ENCODE results near the gene GMPS.

DNA sequence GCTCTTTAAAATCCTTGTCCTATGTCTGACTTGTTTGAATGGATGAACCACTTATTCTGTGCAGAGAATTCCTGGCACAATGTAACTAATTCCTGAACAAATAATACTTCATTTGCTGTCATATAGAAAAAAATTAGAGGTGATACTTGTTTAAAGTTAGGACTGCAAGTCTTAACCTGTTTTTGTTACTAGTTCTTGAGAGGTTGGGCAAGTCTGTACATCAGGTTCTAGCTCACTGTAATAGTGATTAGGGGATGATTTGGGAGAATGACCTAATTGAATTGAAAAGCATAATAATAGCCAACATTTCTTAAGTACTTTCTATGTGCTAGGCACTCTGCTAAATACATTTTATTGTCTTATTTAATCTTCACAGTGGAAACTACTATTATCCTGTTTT lies 49.3 kb downstream of the GMPS start:
- TF ChIP-seq, protein P1, sequence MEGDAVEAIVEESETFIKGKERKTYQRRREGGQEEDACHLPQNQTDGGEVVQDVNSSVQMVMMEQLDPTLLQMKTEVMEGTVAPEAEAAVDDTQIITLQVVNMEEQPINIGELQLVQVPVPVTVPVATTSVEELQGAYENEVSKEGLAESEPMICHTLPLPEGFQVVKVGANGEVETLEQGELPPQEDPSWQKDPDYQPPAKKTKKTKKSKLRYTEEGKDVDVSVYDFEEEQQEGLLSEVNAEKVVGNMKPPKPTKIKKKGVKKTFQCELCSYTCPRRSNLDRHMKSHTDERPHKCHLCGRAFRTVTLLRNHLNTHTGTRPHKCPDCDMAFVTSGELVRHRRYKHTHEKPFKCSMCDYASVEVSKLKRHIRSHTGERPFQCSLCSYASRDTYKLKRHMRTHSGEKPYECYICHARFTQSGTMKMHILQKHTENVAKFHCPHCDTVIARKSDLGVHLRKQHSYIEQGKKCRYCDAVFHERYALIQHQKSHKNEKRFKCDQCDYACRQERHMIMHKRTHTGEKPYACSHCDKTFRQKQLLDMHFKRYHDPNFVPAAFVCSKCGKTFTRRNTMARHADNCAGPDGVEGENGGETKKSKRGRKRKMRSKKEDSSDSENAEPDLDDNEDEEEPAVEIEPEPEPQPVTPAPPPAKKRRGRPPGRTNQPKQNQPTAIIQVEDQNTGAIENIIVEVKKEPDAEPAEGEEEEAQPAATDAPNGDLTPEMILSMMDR (IDR thresholded peaks at IDR 0.05 in 2 of 3, conservative IDR thresholded peaks at IDR 0.05 in 1 of 3; ENCODE audit: borderline replicate concordance in 1 of 3, insufficient read depth in 1 of 3, low read depth in 2 of 3, low read length in 2 of 3) = no peak
- TF ChIP-seq POLR2A (IDR thresholded peaks at IDR 0.05; ENCODE audit: borderline replicate concordance, extremely low read depth, insufficient read depth, insufficient read length) (no peak), EGR1 (IDR thresholded peaks at IDR 0.05; ENCODE audit: low read depth) (no peak), ZFX (IDR thresholded peaks at IDR 0.05) (no peak), TCF7L2 (IDR thresholded peaks at IDR 0.05; ENCODE audit: borderline replicate concordance, extremely low read depth, insufficient read depth, insufficient read length) (no peak), RAD21 (IDR thresholded peaks at IDR 0.05; ENCODE audit: low read depth) (no peak), FOSL1 (IDR thresholded peaks at IDR 0.05; ENCODE audit: low read depth) (no peak), POLR2AphosphoS5 (IDR thresholded peaks at IDR 0.05; ENCODE audit: low read depth, low read length) (no peak), ZNF274 (IDR thresholded peaks at IDR 0.05; ENCODE audit: low read depth, low read length) (no peak), JUND (IDR thresholded peaks at IDR 0.05) (no peak), EZH2 (IDR thresholded peaks at IDR 0.05) (no peak), YY1 (IDR thresholded peaks at IDR 0.05; ENCODE audit: extremely low read depth, insufficient replicate concordance, low read depth, low read length) (no peak)
- TF ChIP-seq, protein P2, sequence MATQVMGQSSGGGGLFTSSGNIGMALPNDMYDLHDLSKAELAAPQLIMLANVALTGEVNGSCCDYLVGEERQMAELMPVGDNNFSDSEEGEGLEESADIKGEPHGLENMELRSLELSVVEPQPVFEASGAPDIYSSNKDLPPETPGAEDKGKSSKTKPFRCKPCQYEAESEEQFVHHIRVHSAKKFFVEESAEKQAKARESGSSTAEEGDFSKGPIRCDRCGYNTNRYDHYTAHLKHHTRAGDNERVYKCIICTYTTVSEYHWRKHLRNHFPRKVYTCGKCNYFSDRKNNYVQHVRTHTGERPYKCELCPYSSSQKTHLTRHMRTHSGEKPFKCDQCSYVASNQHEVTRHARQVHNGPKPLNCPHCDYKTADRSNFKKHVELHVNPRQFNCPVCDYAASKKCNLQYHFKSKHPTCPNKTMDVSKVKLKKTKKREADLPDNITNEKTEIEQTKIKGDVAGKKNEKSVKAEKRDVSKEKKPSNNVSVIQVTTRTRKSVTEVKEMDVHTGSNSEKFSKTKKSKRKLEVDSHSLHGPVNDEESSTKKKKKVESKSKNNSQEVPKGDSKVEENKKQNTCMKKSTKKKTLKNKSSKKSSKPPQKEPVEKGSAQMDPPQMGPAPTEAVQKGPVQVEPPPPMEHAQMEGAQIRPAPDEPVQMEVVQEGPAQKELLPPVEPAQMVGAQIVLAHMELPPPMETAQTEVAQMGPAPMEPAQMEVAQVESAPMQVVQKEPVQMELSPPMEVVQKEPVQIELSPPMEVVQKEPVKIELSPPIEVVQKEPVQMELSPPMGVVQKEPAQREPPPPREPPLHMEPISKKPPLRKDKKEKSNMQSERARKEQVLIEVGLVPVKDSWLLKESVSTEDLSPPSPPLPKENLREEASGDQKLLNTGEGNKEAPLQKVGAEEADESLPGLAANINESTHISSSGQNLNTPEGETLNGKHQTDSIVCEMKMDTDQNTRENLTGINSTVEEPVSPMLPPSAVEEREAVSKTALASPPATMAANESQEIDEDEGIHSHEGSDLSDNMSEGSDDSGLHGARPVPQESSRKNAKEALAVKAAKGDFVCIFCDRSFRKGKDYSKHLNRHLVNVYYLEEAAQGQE (IDR thresholded peaks at IDR 0.05; ENCODE audit: low read depth) = no peak
- TF ChIP-seq, protein P3, sequence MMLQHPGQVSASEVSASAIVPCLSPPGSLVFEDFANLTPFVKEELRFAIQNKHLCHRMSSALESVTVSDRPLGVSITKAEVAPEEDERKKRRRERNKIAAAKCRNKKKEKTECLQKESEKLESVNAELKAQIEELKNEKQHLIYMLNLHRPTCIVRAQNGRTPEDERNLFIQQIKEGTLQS (IDR thresholded peaks at IDR 0.05) = no peak
